NB4 (cell line): ENCODE measurements around the gene ZDHHC3.

ENCODE experiments used
- POLR2A ChIP-seq: IDR thresholded peaks from 2 replicates; pipeline ENCODE4 v1.6.1; 2011; ENCODE audit warnings: mild to moderate bottlenecking; ENCODE audit not compliant: insufficient read length; ENCODE audit errors: extremely low read depth
- TF ChIP-seq, protein P1 (sequence below): IDR thresholded peaks from one replicate; pipeline ENCODE4 v1.5.1; 2012; ENCODE audit warnings: low read depth, low read length

DNA sequence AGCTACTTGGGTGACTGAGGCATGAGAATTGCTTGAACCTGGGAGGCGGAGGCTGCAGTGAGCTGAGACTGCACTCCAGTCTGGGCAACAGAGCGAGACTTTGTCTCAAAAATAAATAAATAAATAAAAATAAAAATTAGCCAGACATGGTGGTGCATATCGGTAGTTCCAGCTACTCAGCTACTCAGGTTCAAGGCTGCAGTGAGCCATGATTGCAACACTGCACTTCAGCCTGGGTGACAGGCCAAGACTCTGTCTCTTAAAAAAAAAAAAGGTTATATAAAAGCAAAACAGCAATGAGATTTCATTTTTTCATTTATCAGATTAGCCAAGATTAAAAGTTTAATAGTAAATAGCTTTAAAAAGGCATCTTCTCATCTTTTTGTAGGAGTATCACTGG, 98.6 kb downstream of the ZDHHC3 start:
- TF ChIP-seq, protein P1, sequence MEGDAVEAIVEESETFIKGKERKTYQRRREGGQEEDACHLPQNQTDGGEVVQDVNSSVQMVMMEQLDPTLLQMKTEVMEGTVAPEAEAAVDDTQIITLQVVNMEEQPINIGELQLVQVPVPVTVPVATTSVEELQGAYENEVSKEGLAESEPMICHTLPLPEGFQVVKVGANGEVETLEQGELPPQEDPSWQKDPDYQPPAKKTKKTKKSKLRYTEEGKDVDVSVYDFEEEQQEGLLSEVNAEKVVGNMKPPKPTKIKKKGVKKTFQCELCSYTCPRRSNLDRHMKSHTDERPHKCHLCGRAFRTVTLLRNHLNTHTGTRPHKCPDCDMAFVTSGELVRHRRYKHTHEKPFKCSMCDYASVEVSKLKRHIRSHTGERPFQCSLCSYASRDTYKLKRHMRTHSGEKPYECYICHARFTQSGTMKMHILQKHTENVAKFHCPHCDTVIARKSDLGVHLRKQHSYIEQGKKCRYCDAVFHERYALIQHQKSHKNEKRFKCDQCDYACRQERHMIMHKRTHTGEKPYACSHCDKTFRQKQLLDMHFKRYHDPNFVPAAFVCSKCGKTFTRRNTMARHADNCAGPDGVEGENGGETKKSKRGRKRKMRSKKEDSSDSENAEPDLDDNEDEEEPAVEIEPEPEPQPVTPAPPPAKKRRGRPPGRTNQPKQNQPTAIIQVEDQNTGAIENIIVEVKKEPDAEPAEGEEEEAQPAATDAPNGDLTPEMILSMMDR: no peak
- no peak for TF ChIP-seq POLR2A
